OCI-LY3 (cell line): ENCODE data around the gene SFT2D1.

Experiments
- CTCF ChIP-seq: fragments of 200-600, 300-600 bp; sonication (generic); IDR thresholded peaks from 2 replicates; pipeline ENCODE4 v1.5.1; 2014; ENCODE audit warnings: antibody characterized with exemption, low read length, low read depth
- EZH2phosphoT487 ChIP-seq: fragments of 200-600 bp; shearing (Covaris generic); IDR thresholded peaks from 2 replicates; pipeline ENCODE4 v1.6.1; 2018; ENCODE audit warnings: antibody characterized with exemption, mixed run types, low read depth

- TF ChIP-seq CTCF (no peak), EZH2phosphoT487 (no peak)
These were observed 4.6 kb upstream of the SFT2D1 start for GRCh38 chr6:166346965-166347364.
